ENCODE results near the gene TMBIM6. TPM values are rescaled to one million over a fixed set of nuclear protein-coding genes. Genes with fewer than 3 reads are reported as not detected.

Gene TMBIM6
- total RNA-seq, 1 donor from 2014 or later = 588 TPM

DNA sequence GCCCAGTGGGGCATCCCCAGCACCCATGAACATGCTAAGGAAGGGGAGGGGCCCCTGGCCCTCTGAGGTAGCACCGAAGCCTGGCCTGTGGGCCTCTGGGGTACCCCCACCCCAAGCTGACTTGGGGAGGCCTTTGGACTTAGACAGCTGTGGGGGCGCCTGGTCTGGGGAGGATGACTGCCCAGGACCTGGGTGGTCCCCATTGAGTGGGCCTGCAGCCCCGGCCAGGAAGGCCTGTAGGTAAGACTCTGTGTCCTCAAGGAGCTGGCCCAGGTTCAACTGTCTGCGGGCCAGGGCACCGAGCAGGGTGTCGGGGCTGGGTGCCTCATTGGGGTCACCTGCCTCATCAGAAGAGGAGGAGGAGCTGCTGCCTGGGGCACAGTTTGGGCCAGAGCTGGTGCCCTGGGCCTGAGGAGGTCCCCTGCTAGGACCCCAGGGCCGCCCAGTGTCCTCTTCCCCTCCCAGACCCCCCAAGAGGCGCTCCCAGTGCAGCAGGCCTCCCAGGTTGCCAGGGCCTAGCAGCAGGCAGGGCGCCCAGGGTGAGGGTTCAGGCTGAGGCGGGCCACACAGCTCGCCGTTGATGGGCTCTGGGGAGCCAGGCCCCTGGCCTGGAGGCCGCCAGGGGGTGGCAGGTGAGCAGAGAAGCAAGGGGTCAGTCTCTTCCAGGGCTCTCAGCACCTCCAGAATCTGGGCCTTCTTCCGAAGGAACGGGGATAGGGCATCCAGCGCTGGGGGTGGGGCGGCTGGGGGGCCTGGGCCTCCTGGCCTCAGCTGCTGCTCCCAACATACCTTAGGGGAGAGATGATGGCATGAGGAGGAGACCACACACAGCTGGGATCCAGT is 55.5 kb downstream of the TMBIM6 start:
- Histone ChIP-seq H3K27me3 (ENCODE audit: control insufficient read depth, insufficient read depth, low read length) (no peaks in the 10 kb centered on the region), H3K36me3 (ENCODE audit: control insufficient read depth, insufficient read depth, low read length) (peaks cover 3% of the 10 kb centered on the region), H3K4me3 (ENCODE audit: low read depth, low read length) (no peak overlapping the region)
- TF ChIP-seq, protein P1, sequence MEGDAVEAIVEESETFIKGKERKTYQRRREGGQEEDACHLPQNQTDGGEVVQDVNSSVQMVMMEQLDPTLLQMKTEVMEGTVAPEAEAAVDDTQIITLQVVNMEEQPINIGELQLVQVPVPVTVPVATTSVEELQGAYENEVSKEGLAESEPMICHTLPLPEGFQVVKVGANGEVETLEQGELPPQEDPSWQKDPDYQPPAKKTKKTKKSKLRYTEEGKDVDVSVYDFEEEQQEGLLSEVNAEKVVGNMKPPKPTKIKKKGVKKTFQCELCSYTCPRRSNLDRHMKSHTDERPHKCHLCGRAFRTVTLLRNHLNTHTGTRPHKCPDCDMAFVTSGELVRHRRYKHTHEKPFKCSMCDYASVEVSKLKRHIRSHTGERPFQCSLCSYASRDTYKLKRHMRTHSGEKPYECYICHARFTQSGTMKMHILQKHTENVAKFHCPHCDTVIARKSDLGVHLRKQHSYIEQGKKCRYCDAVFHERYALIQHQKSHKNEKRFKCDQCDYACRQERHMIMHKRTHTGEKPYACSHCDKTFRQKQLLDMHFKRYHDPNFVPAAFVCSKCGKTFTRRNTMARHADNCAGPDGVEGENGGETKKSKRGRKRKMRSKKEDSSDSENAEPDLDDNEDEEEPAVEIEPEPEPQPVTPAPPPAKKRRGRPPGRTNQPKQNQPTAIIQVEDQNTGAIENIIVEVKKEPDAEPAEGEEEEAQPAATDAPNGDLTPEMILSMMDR (IDR thresholded peaks at IDR 0.05; ENCODE audit: insufficient read depth, low read length, poor library complexity, severe bottlenecking) = no peak
- no peak for DNase-seq (ENCODE audit: low read depth)

DNA sequence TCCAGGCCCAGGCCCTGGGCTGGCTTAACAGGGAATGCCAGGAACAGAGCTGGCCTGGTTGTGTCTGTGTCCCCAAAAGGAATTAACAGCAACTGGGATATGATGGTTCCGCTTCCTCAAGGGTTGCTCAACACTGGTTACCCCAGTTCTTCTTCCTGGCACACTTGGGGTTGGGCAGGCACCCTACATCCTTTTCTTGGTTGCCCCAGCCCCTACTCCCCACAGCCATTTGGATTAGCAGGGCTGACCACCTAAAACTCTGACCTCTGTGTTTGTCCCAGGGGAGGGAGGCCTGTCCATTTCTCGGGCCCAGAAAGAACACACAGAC is 56.1 kb downstream of the TMBIM6 start:
- H3K36me3 ChIP-seq (ENCODE audit: control insufficient read depth, insufficient read depth, low read length) = peaks cover 3% of the 10 kb centered on the region
- no peak for DNase-seq (ENCODE audit: low read depth)
- H3K4me3 ChIP-seq (ENCODE audit: low read depth, low read length) = no peak overlapping the region
- H3K27me3 ChIP-seq (ENCODE audit: control insufficient read depth, insufficient read depth, low read length) = no peaks in the 10 kb centered on the region
- TF ChIP-seq, protein P1 (IDR thresholded peaks at IDR 0.05; ENCODE audit: insufficient read depth, low read length, poor library complexity, severe bottlenecking) = no peak

- no peaks in the 10 kb centered on the region for H3K27me3 ChIP-seq (ENCODE audit: control insufficient read depth, insufficient read depth, low read length)
- peaks cover 3% of the 10 kb centered on the region for H3K36me3 ChIP-seq (ENCODE audit: control insufficient read depth, insufficient read depth, low read length)
- no peak overlapping the region for H3K4me3 ChIP-seq (ENCODE audit: low read depth, low read length)
Observed at GRCh38 chr12:49798248-49798647, 56.9 kb downstream of the TMBIM6 start.

GRCh38 chr12:49798934-49799333 is 57.6 kb downstream of the TMBIM6 start:
- no peak for DNase-seq (ENCODE audit: low read depth)
- TF ChIP-seq, protein P1 (IDR thresholded peaks at IDR 0.05; ENCODE audit: insufficient read depth, low read length, poor library complexity, severe bottlenecking) = no peak
- Histone ChIP-seq H3K27me3 (ENCODE audit: control insufficient read depth, insufficient read depth, low read length) (no peaks in the 10 kb centered on the region), H3K36me3 (ENCODE audit: control insufficient read depth, insufficient read depth, low read length) (peaks cover 3% of the 10 kb centered on the region), H3K4me3 (ENCODE audit: low read depth, low read length) (no peak overlapping the region)

More at GRCh38 chr12:49798248-49798647, 56.9 kb downstream of the TMBIM6 start:
- DNase-seq (ENCODE audit: low read depth) = no peak
- TF ChIP-seq, protein P1 (IDR thresholded peaks at IDR 0.05; ENCODE audit: insufficient read depth, low read length, poor library complexity, severe bottlenecking) = no peak

GRCh38 chr12:49800421-49801140 is 59.2 kb downstream of the TMBIM6 start:
- Histone ChIP-seq H3K4me3 (ENCODE audit: low read depth, low read length) (no peak overlapping the region), H3K27me3 (ENCODE audit: control insufficient read depth, insufficient read depth, low read length) (no peaks in the 10 kb centered on the region), H3K36me3 (ENCODE audit: control insufficient read depth, insufficient read depth, low read length) (peaks cover 3% of the 10 kb centered on the region)
- DNase-seq (ENCODE audit: low read depth) = no peak
- TF ChIP-seq, protein P1 (IDR thresholded peaks at IDR 0.05; ENCODE audit: insufficient read depth, low read length, poor library complexity, severe bottlenecking) = no peak

Data from kidney epithelial cell (primary cell).